Heart right ventricle (tissue), 16 donors: ENCODE results near the gene LNX1. TPM values are rescaled to one million over a fixed set of nuclear protein-coding genes. Genes with fewer than 3 reads are reported as not detected.
A peak's percentile ranks its signal among the peaks of the same experiment; 100 is the strongest.

Source experiments
- ATAC-seq, 8 donors: fragments of 200-7000 bp; cut with Tn5 transposase; one replicate each; pipeline ENCODE4 v1.9.1; 2020; ENCODE audit warnings: mild to moderate bottlenecking in 8 of 8, moderate library complexity in 8 of 8, moderate number of reproducible peaks in 1 of 8
- DNase-seq, 2 donors: peaks; one replicate each; pipeline ENCODE4 v3.0.0-alpha.2; 2020
- H3K27ac ChIP-seq, 10 donors: fragments of 200-600 bp; sonication (generic) in 2 of 10; one replicate each; pipeline versions ENCODE4 v1.5.0 to v1.8.0; 2020 to 2022; ENCODE audit warnings: mild to moderate bottlenecking in 3 of 10
- H3K27me3 ChIP-seq, 7 donors: fragments of 200-600 bp; one replicate each; pipeline ENCODE4 v1.8.0; 2021 to 2022; ENCODE audit warnings: mild to moderate bottlenecking in 2 of 7
- H3K36me3 ChIP-seq, 9 donors: fragments of 200-600 bp; sonication (generic) in 1 of 9; one replicate each; pipeline versions ENCODE4 v1.5.0 to v1.8.0; 2020 to 2022; ENCODE audit warnings: mild to moderate bottlenecking in 2 of 9
- H3K4me1 ChIP-seq, 9 donors: fragments of 200-600 bp; sonication (generic) in 1 of 9; one replicate each; pipeline versions ENCODE4 v1.5.0 to v1.8.0; 2020 to 2022; ENCODE audit warnings: mild to moderate bottlenecking in 4 of 9
- H3K4me3 ChIP-seq, 10 donors: fragments of 200-600 bp; sonication (generic) in 2 of 10; one replicate each; pipeline versions ENCODE4 v1.5.0 to v1.8.0; 2020 to 2022; ENCODE audit warnings: mild to moderate bottlenecking in 7 of 10, moderate library complexity in 2 of 10
- H3K9me3 ChIP-seq, 11 donors: fragments of 200-600 bp in 10 of 11; sonication (generic) in 2 of 11; one replicate each; pipeline versions ENCODE4 v1.5.0 to v1.8.0; 2013 to 2022; ENCODE audit warnings: mild to moderate bottlenecking in 2 of 11, control low read depth in 1 of 11, moderate library complexity in 1 of 11
- CTCF ChIP-seq, 9 donors: fragments of 200-600 bp; sonication (generic) in 2 of 9; IDR thresholded peaks; one replicate each; pipeline versions ENCODE4 v1.5.0 to v1.8.0; 2021 to 2022; ENCODE audit warnings: antibody characterized with exemption in 9 of 9, mild to moderate bottlenecking in 5 of 9, moderate library complexity in 1 of 9
- WGBS, 2 donors: extraction: QIAGEN DNeasy Blood & Tissue Kit; methylation state at CpG; one replicate each; pipeline ENCODE4 v1.1.7; 2013; ENCODE audit warnings: inconsistent platforms in 1 of 2; 5-methylcytosine and 5-hydroxymethylcytosine counted together
- intact Hi-C, 10 donors: fragments of 100-400 bp; cut with DNase I; formaldehyde crosslinking; loops; one replicate each; pipeline versions ENCODE4 v1.11.1 to v1.14.2; 2022
- polyA plus RNA-seq, 2 donors: library from polyadenylated mRNA; stranded (reverse); fragments of 200-250 nt; gene quantifications; one replicate each; pipeline ENCODE4 v1.2.3, GENCODE V29; 2013
- total RNA-seq, 10 donors: library from RNA; stranded (reverse); fragmentation: NEBNext Ultra II Directional in 3 of 10; extraction: Animal tissue kit (Norgen Biotek cat#: 25700) in 3 of 10; gene quantifications; one replicate each; pipeline versions ENCODE4 v1.2.1 to v1.2.4, GENCODE V29; 2021 to 2023
- donor health status: Arrhythmogenic right ventricular cardiomyopathy.
- donor health status: ischemic (EF 13 %, LVEDD 7.1; RV severe dilation, severe dysfunction).
- donor health status: healthy with polysubstance abuse.
- donor health status: DM: no; HTN: yes; CAD: no.
- donor health status: DM: no; HTN: no; CAD: no.
- donor health status: ischemic (EF 25% LVEDD 6.9; RV normal size, moderate dysfunction).
- donor health status: ischemic (EF 25% LVEDD 5.7; RV mildly dilated, moderate dysfunction).
- donor health status: healthy.
- donor health status: DM: yes; HTN: yes; CAD: no.
- donor health status: Ischemic cardiomyopathy.
- donor health status: ischemic (EF 35%, LVEDD 5.7; RV mildly dilated, moderate dysfunction).
- donor health status: nonischemic (EF 11% LVEDD 7.7; RV severe dilation, severe dysfunction).
- donor health status: DM: yes; HTN: yes; CAD: no.
- donor health status: PGD.
- donor health status: ischemic (EF 29% LVEDD 5.4; RV normal size, mild dysfunction).
- donor health status: nonischemic (EF 23%, LVEDD 6.1; RV moderate dilation, normal function).

The LNX1 gene
- total and polyA plus RNA-seq, 12 donors, result 2.0 to 16.1 (median 5.6) TPM

GRCh38 chr4:53576676-53577372 is 14.5 kb downstream of the LNX1 start:
- WGBS, 2 donors, result 30 to 49% methylated on average over 2 of the region's 2 CpGs
- no peaks in the 10 kb centered on the region for H3K9me3 ChIP-seq
- H3K27ac ChIP-seq, result peak overlapping the region in 2 of 10 donors; percentile 16 to 20
- ATAC-seq (no peak), DNase-seq (no peak)
- no peaks in the 10 kb centered on the region for H3K27me3 ChIP-seq
- H3K4me1 ChIP-seq, result peaks cover 0 to 17% (median 5%) of the 10 kb centered on the region in 9 donors
- no peaks in the 10 kb centered on the region for H3K36me3 ChIP-seq
- intact Hi-C loops, result no loop called here
- H3K4me3 ChIP-seq, result no peak overlapping the region
- TF ChIP-seq CTCF (IDR thresholded peaks at IDR 0.05), result no peak

DNA sequence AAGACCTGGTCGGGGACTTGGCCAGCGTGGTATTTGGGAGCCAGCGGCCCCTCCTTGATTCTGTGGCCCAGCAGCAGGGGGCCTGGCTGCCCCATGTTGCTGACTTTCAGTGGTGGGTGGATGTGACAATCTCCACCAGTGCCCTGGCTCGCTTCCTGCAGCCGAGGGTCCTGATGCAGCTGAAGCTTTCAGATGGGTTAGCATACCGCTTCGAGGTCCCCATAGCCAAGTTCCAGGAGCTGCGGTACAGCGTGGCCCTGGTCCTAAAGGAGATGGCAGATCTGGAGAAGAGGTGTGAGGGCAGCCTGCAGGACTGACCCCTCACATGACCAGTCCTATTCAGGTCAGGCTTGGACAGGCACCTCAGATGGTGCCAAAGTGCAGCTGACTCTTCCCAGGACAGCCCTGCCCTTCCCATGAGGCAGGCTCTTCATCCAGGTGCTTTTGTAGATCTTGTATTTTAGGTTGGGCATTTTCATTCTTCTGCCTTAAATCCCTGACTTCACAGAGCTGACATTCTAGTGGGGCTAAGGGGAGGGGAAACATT is 15.1 kb downstream of the LNX1 start:
- intact Hi-C loops, result no loop called here
- Histone ChIP-seq H3K4me1 (peaks cover 0 to 17% (median 5%) of the 10 kb centered on the region in 9 donors), H3K27ac (peak overlapping the region in 1 of 10 donors; percentile 20), H3K9me3 (peaks cover 0 to 2% (median 0%) of the 10 kb centered on the region in 11 donors), H3K36me3 (no peaks in the 10 kb centered on the region), H3K27me3 (no peaks in the 10 kb centered on the region), H3K4me3 (no peak overlapping the region)
- ATAC-seq (peak in 2 of 8 donors; percentile 10 to 15), DNase-seq (no peak)
- no peak for TF ChIP-seq CTCF (IDR thresholded peaks at IDR 0.05)
- 94 to 95% methylated on average over 9 of the region's 9 CpGs for WGBS, 2 donors

- no peaks in the 10 kb centered on the region for H3K27me3 ChIP-seq
- WGBS, 2 donors, result 92 to 97% methylated on average over 4 of the region's 4 CpGs
- TF ChIP-seq CTCF (IDR thresholded peaks at IDR 0.05), result no peak
- H3K27ac ChIP-seq, result no peak overlapping the region
- ATAC-seq (peak in 1 of 8 donors; percentile 10), DNase-seq (no peak)
- peaks cover 0 to 17% (median 5%) of the 10 kb centered on the region in 9 donors for H3K4me1 ChIP-seq
- peaks cover 0 to 7% (median 0%) of the 10 kb centered on the region in 11 donors for H3K9me3 ChIP-seq
- intact Hi-C loops, result no loop called here
- no peak overlapping the region for H3K4me3 ChIP-seq
- H3K36me3 ChIP-seq, result no peaks in the 10 kb centered on the region
Measured at GRCh38 chr4:53575552-53575951, 15.7 kb downstream of the LNX1 start.

GRCh38 chr4:53574528-53574927 is 16.8 kb downstream of the LNX1 start:
- Histone ChIP-seq H3K4me3 (no peak overlapping the region), H3K27me3 (no peaks in the 10 kb centered on the region), H3K36me3 (no peaks in the 10 kb centered on the region), H3K9me3 (peaks cover 0 to 8% (median 0%) of the 10 kb centered on the region in 11 donors), H3K4me1 (peaks cover 0 to 17% (median under 1%) of the 10 kb centered on the region in 9 donors), H3K27ac (no peak overlapping the region)
- no peak for TF ChIP-seq CTCF (IDR thresholded peaks at IDR 0.05)
- intact Hi-C loops, result no loop called here
- WGBS, 2 donors, result 98 to 100% methylated on average over 1 of the region's 1 CpG
- DNase-seq (no peak), ATAC-seq (no peak)
